Fibroblast of mammary gland (primary cell): ENCODE data around the gene CBLN2.

Source experiments
- DNase-seq: peaks from one replicate; pipeline ENCODE4 v3.0.0-alpha.2; 2010; ENCODE audit warnings: low read depth
- H3K4me3 ChIP-seq: 2 replicates; pipeline ENCODE4 v1.5.1; 2011; ENCODE audit warnings: low read depth, mild to moderate bottlenecking, low read length, moderate library complexity; ENCODE audit not compliant: control insufficient read depth
- CTCF ChIP-seq: conservative IDR thresholded peaks from 2 replicates; pipeline ENCODE4 v1.5.1; 2011; ENCODE audit warnings: low read depth, low read length, inconsistent platforms; ENCODE audit not compliant: control insufficient read depth, insufficient read depth

The CBLN2 gene

GRCh38 chr18:72555968-72556367 lies 11.8 kb upstream of the CBLN2 start:
- DNase-seq: no peak
- H3K4me3 ChIP-seq: no peak overlapping the region
- TF ChIP-seq CTCF: no peak

- no peak for TF ChIP-seq CTCF
- no peak for DNase-seq
- no peak overlapping the region for H3K4me3 ChIP-seq
Observed at GRCh38 chr18:72555101-72555500, 11.0 kb upstream of the CBLN2 start.

- no peak overlapping the region for H3K4me3 ChIP-seq
Observed at GRCh38 chr18:72543357-72544055, 636 bp downstream of the CBLN2 start.

GRCh38 chr18:72542984-72543356 lies 1.2 kb downstream of the CBLN2 start:
- DNase-seq: no peak
- H3K4me3 ChIP-seq: no peak overlapping the region
- TF ChIP-seq CTCF: no peak

More at GRCh38 chr18:72543357-72544055, 636 bp downstream of the CBLN2 start:
- no peak for TF ChIP-seq CTCF
- DNase-seq: no peak

GRCh38 chr18:72542342-72542741 lies 1.8 kb downstream of the CBLN2 start:
- DNase-seq: no peak
- H3K4me3 ChIP-seq: no peak overlapping the region
- no peak for TF ChIP-seq CTCF

- H3K4me3 ChIP-seq: no peak overlapping the region
- no peak for DNase-seq
- no peak for TF ChIP-seq CTCF
Observed at GRCh38 chr18:72541871-72542332, 2.2 kb downstream of the CBLN2 start.

- TF ChIP-seq CTCF: no peak
- no peak overlapping the region for H3K4me3 ChIP-seq
- DNase-seq: no peak
Observed at GRCh38 chr18:72539901-72540300, 4.2 kb downstream of the CBLN2 start.
